Suprapubic skin (tissue), 4 donors: Measurements from ENCODE around the gene TTC12. TPM values are rescaled to one million over a fixed set of nuclear protein-coding genes. Genes with fewer than 3 reads are reported as not detected.
A peak's percentile ranks its signal among the peaks of the same experiment; 100 is the strongest.

Experiments
- DNase-seq, 2 donors: peaks; one replicate each; pipeline ENCODE4 v3.0.0-alpha.2; 2019; ENCODE audit warnings: low spot score in 2 of 2
- H3K27ac ChIP-seq: fragments of 200-600 bp; sonication (generic); one replicate; pipeline ENCODE4 v1.5.1; 2019
- H3K27me3 ChIP-seq: fragments of 200-600 bp; sonication (generic); one replicate; pipeline ENCODE4 v1.5.1; 2019
- H3K36me3 ChIP-seq: fragments of 200-600 bp; sonication (generic); one replicate; pipeline ENCODE4 v1.5.1; 2019
- H3K4me1 ChIP-seq: fragments of 200-600 bp; sonication (generic); one replicate; pipeline ENCODE4 v1.5.1; 2019
- H3K4me3 ChIP-seq: fragments of 200-600 bp; sonication (generic); one replicate; pipeline ENCODE4 v1.5.1; 2019; ENCODE audit warnings: mild to moderate bottlenecking
- H3K9me3 ChIP-seq: fragments of 200-600 bp; sonication (generic); one replicate; pipeline ENCODE4 v1.5.1; 2019
- CTCF ChIP-seq, 2 donors: fragments of 200-600 bp in 1 of 2; fragments of 450-650 bp in 1 of 2; sonication (generic) in 1 of 2; IDR thresholded peaks; one replicate each; pipeline ENCODE4 v1.5.1; 2016 to 2019; ENCODE audit warnings: antibody characterized with exemption in 2 of 2, mild to moderate bottlenecking in 1 of 2, moderate library complexity in 1 of 2
- EP300 ChIP-seq: sonication (generic); formaldehyde crosslinking; IDR thresholded peaks from one replicate; pipeline ENCODE4 v1.6.1; 2017; ENCODE audit warnings: antibody characterized with exemption
- POLR2A ChIP-seq, 2 donors: fragments of 450-650 bp; IDR thresholded peaks; one replicate each; pipeline ENCODE4 v1.6.1; 2017; ENCODE audit warnings: antibody characterized with exemption in 2 of 2, mild to moderate bottlenecking in 2 of 2, moderate library complexity in 2 of 2
- POLR2AphosphoS5 ChIP-seq, 3 donors: sonication (generic); formaldehyde crosslinking; IDR thresholded peaks; one replicate each; pipeline ENCODE4 v1.6.1; 2017; ENCODE audit warnings: antibody characterized with exemption in 3 of 3
- WGBS: methylation state at CpG from one replicate; pipeline ENCODE4 v1.1.5; 2018; 5-methylcytosine and 5-hydroxymethylcytosine counted together
- total RNA-seq, 4 donors: library from RNA; depleted of rRNA; stranded (reverse); fragments of >200 nt; gene quantifications; one replicate each; pipeline ENCODE4 v1.1.0, GENCODE V29; 2016

Gene TTC12
- total RNA-seq, 4 donors from 2014 or later = 9.5 to 67.8 (median 30.3) TPM

GRCh38 chr11:113278481-113278880 lies 35.9 kb upstream of the TTC12 start:
- H3K4me1 ChIP-seq = no peaks in the 10 kb centered on the region
- DNase-seq = peak in 1 of 2 donors; percentile 37
- H3K9me3 ChIP-seq = no peaks in the 10 kb centered on the region
- H3K36me3 ChIP-seq = no peaks in the 10 kb centered on the region
- H3K27ac ChIP-seq = no peak overlapping the region
- no peak overlapping the region for H3K4me3 ChIP-seq
- WGBS = 94% methylated on average over 9 of the region's 9 CpGs
- TF ChIP-seq EP300 (no peak), POLR2AphosphoS5 (IDR thresholded peaks at IDR 0.05) (no peak), POLR2A (IDR thresholded peaks at IDR 0.05) (no peak), CTCF (IDR thresholded peaks at IDR 0.05) (no peak)
- H3K27me3 ChIP-seq = no peaks in the 10 kb centered on the region

DNA sequence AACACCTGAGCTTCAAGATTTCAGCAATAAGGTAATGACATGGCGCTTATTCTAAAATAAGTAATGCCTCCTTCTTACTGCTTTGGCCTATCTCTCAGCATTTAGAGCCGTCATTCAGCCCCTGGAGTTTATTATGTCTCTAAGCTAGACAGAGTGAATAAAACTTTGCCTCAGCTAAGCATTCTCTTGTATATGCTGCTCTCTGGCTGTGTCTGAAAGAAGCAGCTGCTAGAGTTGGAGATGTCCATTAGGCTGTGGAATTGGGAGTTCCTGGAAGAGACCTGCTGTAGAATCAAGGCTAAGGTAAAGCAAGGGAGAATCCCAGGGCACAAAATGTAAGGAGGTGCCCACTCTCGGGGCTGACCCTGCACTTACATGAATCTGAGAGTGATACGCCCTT lies 35.5 kb upstream of the TTC12 start:
- Histone ChIP-seq H3K4me1 (no peaks in the 10 kb centered on the region), H3K36me3 (no peaks in the 10 kb centered on the region), H3K9me3 (no peaks in the 10 kb centered on the region), H3K4me3 (no peak overlapping the region), H3K27ac (no peak overlapping the region), H3K27me3 (no peaks in the 10 kb centered on the region)
- peak in 1 of 2 donors; percentile 4 for DNase-seq
- no peak for TF ChIP-seq POLR2AphosphoS5 (IDR thresholded peaks at IDR 0.05)
- no peak for TF ChIP-seq CTCF (IDR thresholded peaks at IDR 0.05)
- no peak for TF ChIP-seq EP300
- no peak for TF ChIP-seq POLR2A (IDR thresholded peaks at IDR 0.05)
- WGBS = 77% methylated on average over 4 of the region's 4 CpGs

GRCh38 chr11:113279591-113279990 lies 34.8 kb upstream of the TTC12 start:
- DNase-seq = peak in 1 of 2 donors; percentile 32
- TF ChIP-seq EP300 = no peak
- no peak for TF ChIP-seq CTCF (IDR thresholded peaks at IDR 0.05)
- TF ChIP-seq POLR2AphosphoS5 (IDR thresholded peaks at IDR 0.05) = no peak
- TF ChIP-seq POLR2A (IDR thresholded peaks at IDR 0.05) = no peak
- WGBS = 75% methylated on average over 3 of the region's 3 CpGs

GRCh38 chr11:113281052-113281725 lies 33.2 kb upstream of the TTC12 start:
- 92% methylated on average over 2 of the region's 2 CpGs for WGBS
- Histone ChIP-seq H3K36me3 (no peaks in the 10 kb centered on the region), H3K4me1 (no peaks in the 10 kb centered on the region), H3K27me3 (no peaks in the 10 kb centered on the region), H3K9me3 (no peaks in the 10 kb centered on the region), H3K4me3 (no peak overlapping the region), H3K27ac (no peak overlapping the region)
- no peak for TF ChIP-seq EP300
- no peak for TF ChIP-seq CTCF (IDR thresholded peaks at IDR 0.05)
- TF ChIP-seq POLR2AphosphoS5 (IDR thresholded peaks at IDR 0.05) = no peak
- no peak for TF ChIP-seq POLR2A (IDR thresholded peaks at IDR 0.05)
- DNase-seq = peak in 1 of 2 donors; percentile 34

More at GRCh38 chr11:113279591-113279990, 34.8 kb upstream of the TTC12 start:
- no peak overlapping the region for H3K4me3 ChIP-seq
- H3K27me3 ChIP-seq = no peaks in the 10 kb centered on the region
- H3K9me3 ChIP-seq = no peaks in the 10 kb centered on the region
- H3K4me1 ChIP-seq = no peaks in the 10 kb centered on the region
- no peaks in the 10 kb centered on the region for H3K36me3 ChIP-seq
- H3K27ac ChIP-seq = no peak overlapping the region

DNA sequence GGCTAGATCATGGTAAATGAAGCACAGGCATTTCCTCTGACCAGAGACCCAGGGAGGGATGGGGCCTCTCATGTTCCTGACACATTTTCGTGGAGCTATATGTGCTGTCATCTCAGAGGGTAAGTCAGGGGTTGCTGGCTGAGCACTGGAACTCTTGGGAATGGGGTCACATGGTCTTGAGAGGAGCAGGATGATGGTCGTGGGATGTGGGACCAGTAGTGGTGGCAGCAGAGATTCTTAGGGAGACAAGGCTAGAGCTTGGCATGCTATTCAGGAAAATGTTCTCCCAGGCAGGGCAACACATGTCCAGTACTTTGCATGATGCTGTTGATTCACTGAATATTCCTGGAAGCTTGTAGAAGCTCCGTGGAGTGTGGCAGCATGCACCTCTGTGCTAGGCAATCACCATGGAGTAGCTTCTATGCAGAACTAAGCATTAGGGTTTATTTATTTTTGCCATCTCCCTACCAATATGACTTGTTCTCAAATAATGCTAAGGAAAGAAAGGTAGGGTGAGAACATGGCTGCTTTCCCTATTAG lies 31.4 kb upstream of the TTC12 start:
- 73% methylated on average over 3 of the region's 3 CpGs for WGBS
- H3K4me1 ChIP-seq = no peaks in the 10 kb centered on the region
- H3K4me3 ChIP-seq = no peak overlapping the region
- no peaks in the 10 kb centered on the region for H3K9me3 ChIP-seq
- no peak overlapping the region for H3K27ac ChIP-seq
- peak in 1 of 2 donors; percentile 26 for DNase-seq
- H3K27me3 ChIP-seq = no peaks in the 10 kb centered on the region
- TF ChIP-seq POLR2AphosphoS5 (IDR thresholded peaks at IDR 0.05) (no peak), POLR2A (IDR thresholded peaks at IDR 0.05) (no peak), EP300 (no peak), CTCF (IDR thresholded peaks at IDR 0.05) (no peak)
- no peaks in the 10 kb centered on the region for H3K36me3 ChIP-seq
